IMR-90 (cell line): ENCODE measurements around the gene IFIT3.

ENCODE experiments used
- BHLHE40 ChIP-seq: fragments of 150-350 bp; IDR thresholded peaks from 2 replicates; pipeline ENCODE4 v1.6.1; 2016; ENCODE audit warnings: mild to moderate bottlenecking, low read depth, low read length
- ELK1 ChIP-seq: fragments of 150-350 bp; IDR thresholded peaks from 2 replicates; pipeline ENCODE4 v1.6.1; 2016; ENCODE audit warnings: low read depth, mild to moderate bottlenecking, low read length, moderate library complexity, borderline replicate concordance
- MAFK ChIP-seq: IDR thresholded peaks from 2 replicates; pipeline ENCODE4 v1.6.1; 2012; ENCODE audit warnings: low read depth, low read length, improper control_type of control experiment
- MAZ ChIP-seq: IDR thresholded peaks from 2 replicates; pipeline ENCODE4 v1.6.1; 2012; ENCODE audit warnings: low read depth, mild to moderate bottlenecking, low read length, improper control_type of control experiment, moderate library complexity, borderline replicate concordance
- MXI1 ChIP-seq: IDR thresholded peaks from 2 replicates; pipeline ENCODE4 v1.6.1; 2012; ENCODE audit warnings: low read depth, mild to moderate bottlenecking, low read length, moderate library complexity, borderline replicate concordance
- POLR2A ChIP-seq: IDR thresholded peaks from 2 replicates; pipeline ENCODE4 v1.6.1; 2012; ENCODE audit warnings: mild to moderate bottlenecking, low read depth, low read length
- RAD21 ChIP-seq: IDR thresholded peaks from 2 replicates; pipeline ENCODE4 v1.6.1; 2012; ENCODE audit warnings: low read length, improper control_type of control experiment
- SMC3 ChIP-seq: fragments of 150-350 bp; IDR thresholded peaks from 2 replicates; pipeline ENCODE4 v1.6.1; 2016; ENCODE audit warnings: low read depth, mild to moderate bottlenecking, antibody characterized with exemption, low read length, moderate library complexity
- TF ChIP-seq, protein P1 (sequence below): conservative IDR thresholded peaks from 2 replicates; pipeline ENCODE4 v1.5.1; 2012; ENCODE audit warnings: mild to moderate bottlenecking, low read depth, low read length, improper control_type of control experiment

DNA sequence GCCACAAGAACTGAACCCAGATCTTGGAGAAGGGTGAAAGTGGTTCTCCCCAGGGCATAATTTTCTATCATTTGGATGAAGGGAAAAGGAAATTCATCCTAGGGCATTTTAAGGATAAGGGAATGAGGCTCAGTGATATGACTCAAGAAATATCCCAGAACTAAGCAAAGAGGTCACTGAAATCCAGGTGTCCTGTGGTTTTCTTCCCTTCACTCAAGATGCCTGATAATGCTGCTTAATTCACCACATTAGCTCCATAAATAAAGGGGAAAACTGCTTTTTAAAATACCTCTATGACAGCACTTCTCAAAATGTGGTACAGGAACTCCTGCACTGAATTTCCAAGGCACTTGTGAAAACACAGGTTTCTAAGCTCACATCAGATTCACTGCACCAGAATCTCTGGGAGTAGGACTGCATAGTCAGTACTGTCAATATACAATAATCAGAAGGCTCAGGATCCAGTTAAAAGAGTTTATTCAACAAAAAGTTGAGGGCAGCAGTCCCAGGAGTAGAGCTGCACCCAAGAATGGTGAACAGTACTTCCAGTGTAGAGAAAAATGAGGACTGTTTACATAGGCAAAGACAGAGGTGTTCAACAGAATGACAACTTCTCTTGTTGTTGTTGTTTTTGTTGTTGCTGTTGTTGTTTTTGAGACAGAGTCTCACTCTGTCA lies 2.9 kb downstream of the IFIT3 start:
- TF ChIP-seq, protein P1, sequence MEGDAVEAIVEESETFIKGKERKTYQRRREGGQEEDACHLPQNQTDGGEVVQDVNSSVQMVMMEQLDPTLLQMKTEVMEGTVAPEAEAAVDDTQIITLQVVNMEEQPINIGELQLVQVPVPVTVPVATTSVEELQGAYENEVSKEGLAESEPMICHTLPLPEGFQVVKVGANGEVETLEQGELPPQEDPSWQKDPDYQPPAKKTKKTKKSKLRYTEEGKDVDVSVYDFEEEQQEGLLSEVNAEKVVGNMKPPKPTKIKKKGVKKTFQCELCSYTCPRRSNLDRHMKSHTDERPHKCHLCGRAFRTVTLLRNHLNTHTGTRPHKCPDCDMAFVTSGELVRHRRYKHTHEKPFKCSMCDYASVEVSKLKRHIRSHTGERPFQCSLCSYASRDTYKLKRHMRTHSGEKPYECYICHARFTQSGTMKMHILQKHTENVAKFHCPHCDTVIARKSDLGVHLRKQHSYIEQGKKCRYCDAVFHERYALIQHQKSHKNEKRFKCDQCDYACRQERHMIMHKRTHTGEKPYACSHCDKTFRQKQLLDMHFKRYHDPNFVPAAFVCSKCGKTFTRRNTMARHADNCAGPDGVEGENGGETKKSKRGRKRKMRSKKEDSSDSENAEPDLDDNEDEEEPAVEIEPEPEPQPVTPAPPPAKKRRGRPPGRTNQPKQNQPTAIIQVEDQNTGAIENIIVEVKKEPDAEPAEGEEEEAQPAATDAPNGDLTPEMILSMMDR = no peak
- TF ChIP-seq POLR2A (no peak), MAZ (no peak), RAD21 (no peak), SMC3 (no peak), MAFK (no peak), ELK1 (no peak), MXI1 (no peak), BHLHE40 (no peak)
